Measurements from ENCODE around the gene RLF.

DNA sequence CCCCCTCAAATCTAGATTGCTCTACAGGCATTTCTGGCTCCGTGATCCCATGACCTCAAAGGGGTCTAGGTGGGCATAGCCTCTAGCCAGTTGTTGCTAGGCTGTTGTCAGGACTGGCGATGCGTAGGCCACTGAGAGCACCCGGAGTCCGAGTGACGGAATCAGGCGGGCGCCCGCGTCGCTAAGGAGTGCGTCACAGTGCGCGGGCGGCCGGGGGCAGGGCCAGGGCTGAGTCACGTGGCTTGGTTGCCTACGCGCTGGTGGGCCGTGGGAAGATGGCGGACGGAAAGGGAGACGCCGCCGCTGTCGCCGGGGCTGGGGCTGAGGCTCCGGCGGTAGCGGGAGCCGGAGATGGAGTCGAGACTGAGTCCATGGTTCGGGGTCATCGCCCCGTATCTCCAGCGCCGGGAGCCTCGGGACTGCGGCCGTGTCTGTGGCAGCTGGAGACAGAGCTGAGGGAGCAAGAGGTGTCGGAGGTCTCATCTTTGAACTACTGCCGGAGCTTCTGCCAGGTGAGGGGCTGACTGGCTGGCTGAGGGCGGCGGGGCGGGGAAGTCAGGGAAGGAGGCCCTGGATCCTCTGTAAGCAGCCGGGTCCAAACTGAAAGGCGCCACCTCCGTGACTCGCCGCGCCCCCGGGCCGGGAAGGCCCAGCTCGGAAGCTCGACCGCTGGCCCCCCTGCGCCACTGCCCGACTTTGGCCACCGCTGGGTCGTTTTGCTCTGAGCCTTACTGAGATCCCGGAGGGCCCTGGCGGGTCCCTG, at the start of gene RLF:
- TF ChIP-seq, protein P1, sequence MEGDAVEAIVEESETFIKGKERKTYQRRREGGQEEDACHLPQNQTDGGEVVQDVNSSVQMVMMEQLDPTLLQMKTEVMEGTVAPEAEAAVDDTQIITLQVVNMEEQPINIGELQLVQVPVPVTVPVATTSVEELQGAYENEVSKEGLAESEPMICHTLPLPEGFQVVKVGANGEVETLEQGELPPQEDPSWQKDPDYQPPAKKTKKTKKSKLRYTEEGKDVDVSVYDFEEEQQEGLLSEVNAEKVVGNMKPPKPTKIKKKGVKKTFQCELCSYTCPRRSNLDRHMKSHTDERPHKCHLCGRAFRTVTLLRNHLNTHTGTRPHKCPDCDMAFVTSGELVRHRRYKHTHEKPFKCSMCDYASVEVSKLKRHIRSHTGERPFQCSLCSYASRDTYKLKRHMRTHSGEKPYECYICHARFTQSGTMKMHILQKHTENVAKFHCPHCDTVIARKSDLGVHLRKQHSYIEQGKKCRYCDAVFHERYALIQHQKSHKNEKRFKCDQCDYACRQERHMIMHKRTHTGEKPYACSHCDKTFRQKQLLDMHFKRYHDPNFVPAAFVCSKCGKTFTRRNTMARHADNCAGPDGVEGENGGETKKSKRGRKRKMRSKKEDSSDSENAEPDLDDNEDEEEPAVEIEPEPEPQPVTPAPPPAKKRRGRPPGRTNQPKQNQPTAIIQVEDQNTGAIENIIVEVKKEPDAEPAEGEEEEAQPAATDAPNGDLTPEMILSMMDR (IDR thresholded peaks at IDR 0.05; ENCODE audit: low read depth, low read length), result no peak
- peak; percentile 83 for TF ChIP-seq POLR2A (IDR thresholded peaks at IDR 0.05; ENCODE audit: extremely low read depth, insufficient read length)
- TF ChIP-seq, protein P2, sequence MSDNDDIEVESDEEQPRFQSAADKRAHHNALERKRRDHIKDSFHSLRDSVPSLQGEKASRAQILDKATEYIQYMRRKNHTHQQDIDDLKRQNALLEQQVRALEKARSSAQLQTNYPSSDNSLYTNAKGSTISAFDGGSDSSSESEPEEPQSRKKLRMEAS (IDR thresholded peaks at IDR 0.05; ENCODE audit: low read depth, low read length), result peak; percentile 97
